Right ventricle myocardium superior (tissue), 1 donor: ENCODE data around the gene SLC49A4. TPM values are rescaled to one million over a fixed set of nuclear protein-coding genes. Genes with fewer than 3 reads are reported as not detected.
A peak's percentile ranks its signal among the peaks of the same experiment; 100 is the strongest.

Experiments
- ATAC-seq: fragments of 200-7000 bp; cut with Tn5 transposase; one replicate; pipeline ENCODE4 v1.9.1; 2020; ENCODE audit warnings: mild to moderate bottlenecking; ENCODE audit not compliant: poor library complexity
- DNase-seq: peaks from one replicate; pipeline ENCODE4 v3.0.0-alpha.2; 2020
- intact Hi-C: fragments of 100-400 bp; cut with DNase I; formaldehyde crosslinking; loops from one replicate; pipeline ENCODE4 v1.11.2; 2022
- total RNA-seq: library from RNA; stranded (reverse); fragmentation: NEBNext Ultra II Directional; extraction: Animal tissue kit (Norgen Biotek cat#: 25700); gene quantifications from one replicate; pipeline ENCODE4 v1.2.1, GENCODE V29; 2021
- donor health status: DM: no; HTN: yes; CAD: no; lungs with severe emphysema.

The SLC49A4 gene
- total RNA-seq, 1 donor from 2014 or later = 15.0 TPM

GRCh38 chr3:122921791-122922651 is 127.2 kb downstream of the SLC49A4 start:
- DNase-seq (no peak), ATAC-seq (no peak)
- intact Hi-C loops = no loop called here

GRCh38 chr3:122923611-122924010 is 128.7 kb downstream of the SLC49A4 start:
- ATAC-seq = no peak
- DNase-seq = no peak
- intact Hi-C loops = no loop called here

GRCh38 chr3:122924056-122924455 is 129.2 kb downstream of the SLC49A4 start:
- ATAC-seq (no peak), DNase-seq (no peak)
- intact Hi-C loops = no loop called here

GRCh38 chr3:122925756-122926155 is 130.9 kb downstream of the SLC49A4 start:
- DNase-seq = no peak
- no peak for ATAC-seq
- intact Hi-C loops = no loop called here

GRCh38 chr3:122926322-122926721 is 131.5 kb downstream of the SLC49A4 start:
- intact Hi-C loops = no loop called here
- ATAC-seq (no peak), DNase-seq (peak; percentile 26)

GRCh38 chr3:122926811-122927210 is 131.9 kb downstream of the SLC49A4 start:
- no peak for DNase-seq
- intact Hi-C loops = no loop called here

GRCh38 chr3:122927726-122928125 is 132.9 kb downstream of the SLC49A4 start:
- ATAC-seq (no peak), DNase-seq (no peak)
- intact Hi-C loops = no loop called here

More at GRCh38 chr3:122926811-122927210, 131.9 kb downstream of the SLC49A4 start:
- no peak for ATAC-seq

- intact Hi-C loops = no loop called here
- peak; percentile 38 for DNase-seq
- no peak for ATAC-seq
Observed at GRCh38 chr3:122928396-122929187, 133.7 kb downstream of the SLC49A4 start.

- no peak for DNase-seq
- peak; percentile 45 for ATAC-seq
- intact Hi-C loops = no loop called here
Observed at GRCh38 chr3:122929188-122930062, 134.6 kb downstream of the SLC49A4 start.

- ATAC-seq = no peak
- DNase-seq = no peak
- intact Hi-C loops = no loop called here
Observed at GRCh38 chr3:122930063-122930997, 135.5 kb downstream of the SLC49A4 start.

Other genes with a start within 250 kb of the SLC49A4 start
- 10.0 TPM for gene PARP9, start 230.8 kb upstream of the SLC49A4 start, total RNA-seq
- 10.2 TPM for gene DTX3L, start 230.7 kb upstream of the SLC49A4 start, total RNA-seq
- 0.40 TPM for gene PARP15, start 217.4 kb upstream of the SLC49A4 start, total RNA-seq
- 10.6 TPM for gene PARP14, start 114.2 kb upstream of the SLC49A4 start, total RNA-seq
- 5.5 TPM for gene HSPBAP1, start 1.2 kb upstream of the SLC49A4 start, total RNA-seq
- 2.1 TPM for gene SEMA5B, start 232.7 kb downstream of the SLC49A4 start, total RNA-seq